ENCODE data around the gene C1QTNF8.

C1QTNF8 gene, protein sequence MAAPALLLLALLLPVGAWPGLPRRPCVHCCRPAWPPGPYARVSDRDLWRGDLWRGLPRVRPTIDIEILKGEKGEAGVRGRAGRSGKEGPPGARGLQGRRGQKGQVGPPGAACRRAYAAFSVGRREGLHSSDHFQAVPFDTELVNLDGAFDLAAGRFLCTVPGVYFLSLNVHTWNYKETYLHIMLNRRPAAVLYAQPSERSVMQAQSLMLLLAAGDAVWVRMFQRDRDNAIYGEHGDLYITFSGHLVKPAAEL

DNA sequence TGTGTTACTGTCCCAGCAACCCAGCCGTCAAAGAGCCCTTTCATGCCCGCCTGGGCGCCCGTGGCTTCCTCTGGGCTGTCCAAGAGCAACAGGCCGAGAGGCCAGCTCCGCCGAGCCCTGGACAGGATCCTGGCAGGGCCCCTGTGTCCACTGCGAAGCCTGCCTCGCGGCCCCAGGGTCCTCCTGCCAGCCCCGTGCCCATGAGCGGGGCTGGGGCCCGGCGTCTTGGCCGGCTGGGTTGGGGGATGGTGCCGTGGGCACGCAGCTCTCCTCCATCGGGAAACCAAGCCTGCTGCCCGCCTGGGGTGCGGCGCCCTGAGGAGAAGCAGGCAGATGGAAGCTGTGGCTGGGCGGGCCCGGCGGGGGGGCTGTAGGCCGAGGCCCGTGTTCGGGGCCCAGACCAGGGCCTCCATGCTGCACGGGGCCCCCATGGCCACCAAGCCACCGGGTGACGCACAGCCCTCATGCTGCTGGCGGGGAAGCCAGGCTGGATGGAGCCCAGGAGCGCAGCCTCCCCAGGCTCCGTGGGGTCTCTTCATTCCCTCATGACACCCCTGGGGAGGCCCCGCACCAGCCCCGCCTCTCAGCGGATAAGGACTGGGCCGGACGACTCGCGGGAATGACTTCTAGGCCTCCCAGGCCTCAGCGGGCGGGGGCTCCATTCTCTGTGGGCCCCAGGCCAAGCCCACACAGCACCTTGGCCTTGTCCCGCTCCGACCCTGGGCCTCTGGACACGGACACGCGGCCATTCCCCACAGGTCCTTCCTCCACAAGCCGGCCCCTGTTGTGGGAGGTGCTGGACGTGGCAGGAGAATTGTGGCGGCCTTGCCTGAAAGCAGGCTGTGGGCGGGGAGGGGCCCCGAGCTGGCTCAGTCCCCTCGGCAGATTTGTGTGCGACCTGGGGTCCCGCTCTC, at the start of gene C1QTNF8:
Gene C1QTNF8 (minus strand): TSS at position 76 of the 914 bp plus-strand sequence. CDS start 1,322 bp downstream, outside the sequence.
- no peak within 1 kb of the TSS for H3K27ac ChIP-seq (ENCODE audit: low read length)
- H3K4me1 ChIP-seq (ENCODE audit: control insufficient read depth in 1 of 2, insufficient read depth in 2 of 2, low read length in 2 of 2): no peaks in the 10 kb centered on the region
- H3K27me3 ChIP-seq (ENCODE audit: low read depth, low read length): no peaks in the 10 kb centered on the region
- no peaks in the 10 kb centered on the region for H3K36me3 ChIP-seq (ENCODE audit: control insufficient read depth in 1 of 2, insufficient read depth in 2 of 2, low read length in 2 of 2)
- H3K9me3 ChIP-seq (ENCODE audit: control insufficient read depth in 1 of 2, low read length in 2 of 2): no peaks in the 10 kb centered on the region
- H3K4me3 ChIP-seq (ENCODE audit: low read depth in 1 of 2, low read length in 2 of 2): no peak within 1 kb of the TSS

DNA sequence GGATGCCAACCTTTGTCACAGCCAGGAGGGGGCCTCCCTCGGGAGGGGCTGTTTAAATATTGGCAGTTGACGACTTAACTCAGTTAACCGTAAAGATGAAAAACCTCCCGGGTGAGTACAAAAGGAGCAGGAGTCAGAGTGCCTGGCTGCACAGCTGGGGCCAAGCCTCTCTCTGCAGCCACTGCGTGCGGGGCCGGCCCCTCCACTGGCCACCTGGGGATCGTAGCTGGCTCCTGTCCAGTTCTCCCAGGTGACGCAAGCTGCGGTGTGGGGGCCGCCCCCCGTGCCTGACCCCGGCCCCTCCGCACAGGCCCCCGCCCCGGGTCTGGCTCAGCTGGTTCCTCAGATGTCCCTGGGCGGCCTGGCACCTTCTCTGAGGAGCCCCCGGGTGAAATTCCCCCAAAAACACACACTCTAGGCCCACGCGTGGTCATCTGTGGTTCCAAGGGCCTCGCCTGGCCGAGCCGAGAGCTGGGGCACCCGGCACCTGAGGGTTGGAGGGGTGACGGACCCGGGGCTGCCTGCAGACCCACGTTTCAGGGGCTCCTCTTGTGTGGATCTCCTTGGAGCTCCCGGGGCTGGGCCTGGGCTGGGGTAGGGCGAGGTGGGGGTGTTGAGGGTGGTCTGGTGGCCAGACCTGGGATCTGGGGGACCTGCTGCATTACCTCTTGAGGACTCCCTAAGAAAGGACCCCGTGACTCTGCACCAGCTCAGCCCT, 49.5 kb upstream of the C1QTNF8 start:
- H3K9me3 ChIP-seq (ENCODE audit: control insufficient read depth in 1 of 2, low read length in 2 of 2): no peaks in the 10 kb centered on the region
- H3K36me3 ChIP-seq (ENCODE audit: control insufficient read depth in 1 of 2, insufficient read depth in 2 of 2, low read length in 2 of 2): no peaks in the 10 kb centered on the region
- no peak overlapping the region for H3K4me3 ChIP-seq (ENCODE audit: low read depth in 1 of 2, low read length in 2 of 2)
- H3K27me3 ChIP-seq (ENCODE audit: low read depth, low read length): no peaks in the 10 kb centered on the region
- peaks cover 0 to 5% of the 10 kb centered on the region in 2 donors for H3K4me1 ChIP-seq (ENCODE audit: control insufficient read depth in 1 of 2, insufficient read depth in 2 of 2, low read length in 2 of 2)
- H3K27ac ChIP-seq (ENCODE audit: low read length): no peak overlapping the region

DNA sequence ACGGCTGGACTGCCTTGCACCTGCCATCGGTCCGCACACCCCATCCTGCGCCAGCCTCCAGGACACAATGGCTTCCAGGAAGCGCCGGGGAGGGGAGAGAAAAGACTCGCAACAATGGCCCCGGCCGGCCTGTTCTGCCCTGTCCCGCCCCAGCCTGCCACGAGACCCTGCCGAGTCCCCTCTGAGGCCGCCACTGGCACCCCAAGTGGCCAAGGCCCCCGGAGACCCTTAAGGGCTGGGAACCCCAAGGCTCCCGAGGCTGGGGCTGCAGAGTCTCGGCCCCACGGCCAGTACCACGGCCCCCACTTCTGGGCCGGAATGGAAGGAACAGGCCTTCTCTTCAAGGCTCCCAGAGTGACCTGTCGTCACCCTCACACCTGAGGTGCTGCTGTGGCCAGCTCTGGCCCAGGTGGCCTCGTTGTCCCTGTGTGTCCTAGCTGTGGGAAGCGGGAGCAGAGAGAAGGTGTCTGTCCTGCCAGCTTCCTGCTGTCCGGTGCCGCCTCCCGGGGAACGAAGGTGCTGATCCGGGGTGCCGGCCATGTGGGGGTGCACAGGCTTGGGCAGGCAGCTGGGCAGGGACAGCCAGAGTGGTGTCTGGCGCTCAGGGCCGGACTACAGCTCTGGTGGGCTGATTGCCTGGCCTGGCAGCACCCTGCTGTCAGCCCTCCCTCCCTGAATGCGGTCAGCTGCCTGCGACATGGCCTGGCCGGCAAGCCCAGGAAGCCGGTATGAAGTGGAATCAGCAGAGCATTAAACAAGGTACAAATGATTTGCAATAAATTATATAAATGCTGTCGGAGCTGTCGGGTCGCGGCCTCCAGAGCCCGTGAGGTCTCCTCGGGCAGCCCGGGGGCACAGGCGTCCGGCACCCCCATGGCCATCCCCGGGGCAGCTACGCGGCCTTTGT, 48.7 kb upstream of the C1QTNF8 start:
- H3K27me3 ChIP-seq (ENCODE audit: low read depth, low read length): no peaks in the 10 kb centered on the region

DNA sequence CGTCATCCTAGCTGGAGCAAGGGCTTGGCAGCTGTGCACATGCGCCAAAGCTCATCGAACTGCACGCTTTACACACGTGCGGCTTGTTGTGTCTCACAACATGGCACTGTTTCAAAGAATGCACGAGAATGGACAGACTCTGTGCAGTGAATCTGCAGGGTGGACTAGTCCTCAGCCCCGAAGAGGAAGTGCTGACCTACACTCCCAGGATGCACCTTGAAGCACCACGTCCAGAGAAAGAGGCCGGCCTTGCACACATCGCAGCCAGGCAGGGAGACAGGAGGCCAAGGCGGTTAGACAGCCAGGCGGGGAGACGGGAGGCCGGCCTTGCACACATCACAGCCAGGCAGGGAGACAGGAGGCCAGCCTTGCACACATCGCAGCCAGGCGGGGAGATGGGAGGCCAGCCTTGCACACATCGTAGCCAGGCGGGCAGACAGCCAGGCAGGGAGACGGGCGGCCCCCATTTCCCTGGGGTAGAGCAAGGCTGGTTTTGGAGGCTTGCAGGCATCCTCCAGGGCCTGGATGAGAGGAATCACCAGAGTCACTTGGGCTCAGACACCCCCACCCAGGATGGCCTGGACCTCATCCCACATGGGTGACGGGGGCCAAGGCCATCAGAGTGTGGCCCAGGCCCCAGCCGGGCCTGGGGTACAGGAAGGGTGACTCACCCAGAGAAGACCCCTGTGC, 47.9 kb upstream of the C1QTNF8 start:
- no peaks in the 10 kb centered on the region for H3K9me3 ChIP-seq (ENCODE audit: control insufficient read depth in 1 of 2, low read length in 2 of 2)
- H3K27me3 ChIP-seq (ENCODE audit: low read depth, low read length): no peaks in the 10 kb centered on the region
- no peaks in the 10 kb centered on the region for H3K36me3 ChIP-seq (ENCODE audit: control insufficient read depth in 1 of 2, insufficient read depth in 2 of 2, low read length in 2 of 2)
- H3K4me3 ChIP-seq (ENCODE audit: low read depth in 1 of 2, low read length in 2 of 2): no peak overlapping the region
- no peaks in the 10 kb centered on the region for H3K4me1 ChIP-seq (ENCODE audit: control insufficient read depth in 1 of 2, insufficient read depth in 2 of 2, low read length in 2 of 2)
- H3K27ac ChIP-seq (ENCODE audit: low read length): no peak overlapping the region

More for the DNA sequence above, 48.7 kb upstream of the C1QTNF8 start:
- no peaks in the 10 kb centered on the region for H3K4me1 ChIP-seq (ENCODE audit: control insufficient read depth in 1 of 2, insufficient read depth in 2 of 2, low read length in 2 of 2)
- no peaks in the 10 kb centered on the region for H3K36me3 ChIP-seq (ENCODE audit: control insufficient read depth in 1 of 2, insufficient read depth in 2 of 2, low read length in 2 of 2)
- no peaks in the 10 kb centered on the region for H3K9me3 ChIP-seq (ENCODE audit: control insufficient read depth in 1 of 2, low read length in 2 of 2)
- no peak overlapping the region for H3K27ac ChIP-seq (ENCODE audit: low read length)
- H3K4me3 ChIP-seq (ENCODE audit: low read depth in 1 of 2, low read length in 2 of 2): no peak overlapping the region

DNA sequence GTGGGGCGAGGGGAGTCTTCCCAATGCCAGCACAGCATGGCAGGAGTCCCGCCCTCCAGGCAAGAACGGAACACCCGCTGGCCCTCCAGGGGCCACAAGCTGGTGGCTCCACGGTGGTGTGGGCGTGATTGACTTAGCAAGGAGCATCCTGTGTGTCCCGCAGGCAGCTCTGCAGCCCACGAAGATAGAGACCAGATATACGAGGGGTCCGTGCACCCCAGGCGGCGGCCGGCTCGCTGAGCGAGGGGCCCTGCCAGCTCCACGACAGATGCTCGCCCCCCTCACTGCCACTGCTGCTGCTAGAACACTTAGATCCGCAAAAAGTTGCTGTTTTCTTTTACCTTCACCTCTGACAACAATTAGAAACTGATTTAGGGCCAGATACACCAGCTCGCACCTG, 46.9 kb upstream of the C1QTNF8 start:
- Histone ChIP-seq H3K9me3 (ENCODE audit: control insufficient read depth in 1 of 2, low read length in 2 of 2) (no peaks in the 10 kb centered on the region), H3K4me1 (ENCODE audit: control insufficient read depth in 1 of 2, insufficient read depth in 2 of 2, low read length in 2 of 2) (no peaks in the 10 kb centered on the region), H3K4me3 (ENCODE audit: low read depth in 1 of 2, low read length in 2 of 2) (no peak overlapping the region), H3K36me3 (ENCODE audit: control insufficient read depth in 1 of 2, insufficient read depth in 2 of 2, low read length in 2 of 2) (no peaks in the 10 kb centered on the region), H3K27me3 (ENCODE audit: low read depth, low read length) (no peaks in the 10 kb centered on the region), H3K27ac (ENCODE audit: low read length) (no peak overlapping the region)

DNA sequence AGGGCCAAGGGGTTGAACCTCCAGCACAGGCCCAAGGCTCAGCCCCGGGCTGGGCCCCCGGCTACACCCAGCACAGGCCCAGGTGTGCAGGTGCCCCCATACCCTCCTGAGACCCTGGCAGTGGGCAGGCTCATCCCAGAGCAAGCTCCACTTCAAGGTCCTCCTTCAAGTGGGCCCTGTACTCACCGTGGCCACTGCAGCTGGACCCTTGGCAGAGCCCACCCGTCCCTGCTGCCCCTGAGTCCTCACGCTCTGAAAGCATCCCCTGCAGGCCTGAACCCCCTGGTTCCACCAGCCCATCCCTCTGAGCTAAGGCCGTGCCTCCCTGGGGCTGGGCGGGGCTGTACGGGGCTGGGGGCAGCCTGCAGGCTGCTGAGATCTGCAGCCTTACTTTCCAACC, 45.7 kb upstream of the C1QTNF8 start:
- Histone ChIP-seq H3K4me1 (ENCODE audit: control insufficient read depth in 1 of 2, insufficient read depth in 2 of 2, low read length in 2 of 2) (no peaks in the 10 kb centered on the region), H3K36me3 (ENCODE audit: control insufficient read depth in 1 of 2, insufficient read depth in 2 of 2, low read length in 2 of 2) (no peaks in the 10 kb centered on the region), H3K27ac (ENCODE audit: low read length) (no peak overlapping the region), H3K27me3 (ENCODE audit: low read depth, low read length) (no peaks in the 10 kb centered on the region), H3K9me3 (ENCODE audit: control insufficient read depth in 1 of 2, low read length in 2 of 2) (no peaks in the 10 kb centered on the region), H3K4me3 (ENCODE audit: low read depth in 1 of 2, low read length in 2 of 2) (no peak overlapping the region)

DNA sequence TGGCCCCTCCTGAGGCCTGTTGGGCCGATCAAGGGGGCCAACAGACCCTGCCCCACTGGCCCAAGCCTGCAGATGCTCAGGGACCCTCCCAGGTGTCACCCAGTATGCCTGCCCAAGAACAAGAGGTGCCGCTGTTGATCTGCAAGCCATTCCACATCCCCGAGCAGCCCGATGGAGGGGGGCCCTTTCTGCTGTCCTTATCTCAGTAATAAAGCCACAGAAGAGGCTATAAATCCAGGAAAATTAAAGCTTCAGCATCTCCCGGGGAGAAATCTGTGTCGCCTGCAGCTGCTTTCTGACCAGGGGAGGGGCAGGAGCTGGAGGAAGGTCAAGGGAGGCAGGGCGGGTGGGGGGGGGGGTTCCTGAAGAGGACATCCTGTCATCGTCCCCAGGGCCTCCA, 45.1 kb upstream of the C1QTNF8 start:
- H3K4me3 ChIP-seq (ENCODE audit: low read depth in 1 of 2, low read length in 2 of 2): no peak overlapping the region
- no peaks in the 10 kb centered on the region for H3K4me1 ChIP-seq (ENCODE audit: control insufficient read depth in 1 of 2, insufficient read depth in 2 of 2, low read length in 2 of 2)
- no peak overlapping the region for H3K27ac ChIP-seq (ENCODE audit: low read length)
- H3K27me3 ChIP-seq (ENCODE audit: low read depth, low read length): no peaks in the 10 kb centered on the region
- no peaks in the 10 kb centered on the region for H3K36me3 ChIP-seq (ENCODE audit: control insufficient read depth in 1 of 2, insufficient read depth in 2 of 2, low read length in 2 of 2)
- H3K9me3 ChIP-seq (ENCODE audit: control insufficient read depth in 1 of 2, low read length in 2 of 2): no peaks in the 10 kb centered on the region

DNA sequence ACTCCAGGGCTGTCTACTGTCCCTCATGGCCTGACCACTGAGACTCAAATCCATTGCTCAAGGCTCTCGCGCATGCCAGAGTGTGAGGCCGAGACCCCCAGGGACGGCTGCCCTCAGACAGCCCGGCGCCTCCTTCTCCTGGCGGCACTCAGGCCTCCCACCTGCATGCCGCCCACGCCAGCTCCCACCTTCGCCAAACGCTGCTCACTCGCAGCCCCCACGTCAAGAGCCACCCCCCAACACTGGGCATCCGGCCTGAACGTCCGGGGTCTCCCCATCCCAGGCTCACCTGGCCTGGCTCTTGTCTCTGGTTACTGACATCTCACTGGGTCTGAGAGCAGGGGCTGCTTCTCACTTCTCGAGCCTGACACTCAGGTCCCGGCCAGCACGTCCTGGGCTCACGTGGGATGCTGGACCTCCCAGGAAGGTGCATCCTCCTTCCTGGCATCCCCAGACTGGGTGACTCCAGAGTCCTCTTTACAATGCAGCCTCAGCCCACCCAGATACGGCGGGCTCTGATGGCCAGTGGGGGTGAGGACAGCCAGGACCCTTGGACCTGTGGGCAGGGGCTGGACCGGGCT, 44.6 kb upstream of the C1QTNF8 start:
- Histone ChIP-seq H3K27ac (ENCODE audit: low read length) (no peak overlapping the region), H3K27me3 (ENCODE audit: low read depth, low read length) (no peaks in the 10 kb centered on the region), H3K36me3 (ENCODE audit: control insufficient read depth in 1 of 2, insufficient read depth in 2 of 2, low read length in 2 of 2) (no peaks in the 10 kb centered on the region), H3K4me1 (ENCODE audit: control insufficient read depth in 1 of 2, insufficient read depth in 2 of 2, low read length in 2 of 2) (no peaks in the 10 kb centered on the region), H3K9me3 (ENCODE audit: control insufficient read depth in 1 of 2, low read length in 2 of 2) (no peaks in the 10 kb centered on the region), H3K4me3 (ENCODE audit: low read depth in 1 of 2, low read length in 2 of 2) (no peak overlapping the region)

DNA sequence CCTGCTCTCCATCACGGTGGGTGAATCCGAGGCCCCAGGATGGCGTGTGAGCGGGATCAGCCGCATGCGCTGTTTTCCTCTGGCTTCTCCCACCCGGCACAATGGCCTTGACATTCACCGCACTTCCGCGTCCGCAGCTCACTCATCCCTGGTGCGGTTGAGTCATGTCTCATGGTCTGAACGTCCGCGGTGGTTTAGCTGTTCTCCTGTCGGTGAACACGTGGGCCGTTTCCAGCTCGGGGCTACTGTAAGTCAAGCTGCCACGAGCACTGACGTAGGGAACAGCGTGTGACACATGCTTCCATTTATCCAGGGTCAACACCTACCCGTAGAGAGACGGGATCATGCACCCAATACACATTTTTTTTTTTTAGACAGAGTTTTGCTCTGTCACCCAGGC, 41.6 kb upstream of the C1QTNF8 start:
- no peaks in the 10 kb centered on the region for H3K4me1 ChIP-seq (ENCODE audit: control insufficient read depth in 1 of 2, insufficient read depth in 2 of 2, low read length in 2 of 2)
- H3K27ac ChIP-seq (ENCODE audit: low read length): no peak overlapping the region
- H3K9me3 ChIP-seq (ENCODE audit: control insufficient read depth in 1 of 2, low read length in 2 of 2): no peaks in the 10 kb centered on the region
- no peak overlapping the region for H3K4me3 ChIP-seq (ENCODE audit: low read depth in 1 of 2, low read length in 2 of 2)
- no peaks in the 10 kb centered on the region for H3K27me3 ChIP-seq (ENCODE audit: low read depth, low read length)
- H3K36me3 ChIP-seq (ENCODE audit: control insufficient read depth in 1 of 2, insufficient read depth in 2 of 2, low read length in 2 of 2): no peaks in the 10 kb centered on the region

DNA sequence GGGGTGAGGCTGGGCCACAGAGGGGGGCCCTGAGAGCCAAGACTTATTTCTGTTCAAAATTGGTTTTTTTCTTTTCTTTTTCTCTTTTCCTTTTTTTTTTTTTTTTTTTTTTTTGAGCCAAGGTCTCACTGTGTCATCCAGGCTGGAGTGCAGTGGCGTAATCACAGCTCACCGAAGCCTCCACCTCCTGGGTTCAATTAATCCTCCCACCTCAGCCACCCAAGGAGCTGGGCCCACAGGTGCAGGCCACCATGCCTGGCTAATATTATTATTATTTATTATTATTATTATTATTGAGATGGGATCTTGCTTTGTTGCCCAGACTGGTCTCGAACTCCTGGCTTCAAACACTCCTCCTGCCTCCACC, 39.4 kb upstream of the C1QTNF8 start:
- Histone ChIP-seq H3K27me3 (ENCODE audit: low read depth, low read length) (no peaks in the 10 kb centered on the region), H3K4me3 (ENCODE audit: low read depth in 1 of 2, low read length in 2 of 2) (no peak overlapping the region), H3K27ac (ENCODE audit: low read length) (no peak overlapping the region)

More for the DNA sequence above, 39.4 kb upstream of the C1QTNF8 start:
- no peaks in the 10 kb centered on the region for H3K4me1 ChIP-seq (ENCODE audit: control insufficient read depth in 1 of 2, insufficient read depth in 2 of 2, low read length in 2 of 2)
- no peaks in the 10 kb centered on the region for H3K9me3 ChIP-seq (ENCODE audit: control insufficient read depth in 1 of 2, low read length in 2 of 2)
- no peaks in the 10 kb centered on the region for H3K36me3 ChIP-seq (ENCODE audit: control insufficient read depth in 1 of 2, insufficient read depth in 2 of 2, low read length in 2 of 2)
